ENCODE results near the gene ZBED4. TPM values are rescaled to one million over a fixed set of nuclear protein-coding genes. Genes with fewer than 3 reads are reported as not detected.

ZBED4 gene
- total and polyA plus RNA-seq, 4 donors = 2.1 to 10.3 (median 4.8) TPM

- TF ChIP-seq REST (IDR thresholded peaks at IDR 0.05) (no peak), JUND (IDR thresholded peaks at IDR 0.05) (no peak)
Observed at GRCh38 chr22:49906071-49906798, 52.6 kb downstream of the ZBED4 start (continued).

DNA sequence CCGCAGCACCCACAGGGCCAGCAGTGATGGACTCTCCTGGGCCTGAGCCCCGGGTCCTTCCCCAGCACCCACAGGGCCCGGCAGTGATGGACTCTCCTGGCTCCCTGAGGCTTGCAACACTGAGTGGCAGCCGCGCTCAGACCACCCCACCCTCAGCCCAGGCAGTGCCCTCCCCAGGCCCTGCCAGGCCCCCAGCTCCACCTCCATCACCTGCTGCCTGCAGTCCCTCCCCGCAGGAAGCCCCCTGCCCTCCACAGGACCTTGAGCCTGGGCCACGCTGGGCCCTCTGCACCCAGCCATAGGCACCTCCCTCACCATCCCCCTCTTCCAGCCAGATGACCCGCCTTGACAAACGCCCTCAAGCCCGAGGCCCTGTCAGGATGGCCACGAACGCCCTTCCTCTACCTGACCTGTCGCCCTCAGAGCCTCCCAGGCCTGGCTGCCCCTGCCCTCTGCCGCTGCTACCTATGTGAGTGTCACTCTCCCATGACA lies 53.2 kb downstream of the ZBED4 start:
- WGBS = 95% methylated on average over 14 of the region's 14 CpGs
- no peak overlapping the region for H3K9ac ChIP-seq (ENCODE audit: low read depth in 1 of 2, low read length in 2 of 2)
- H3K27me3 ChIP-seq (ENCODE audit: control insufficient read depth in 4 of 4, insufficient read depth in 4 of 4, low read length in 3 of 4) = no peaks in the 10 kb centered on the region
- peaks cover 12 to 60% (median 21%) of the 10 kb centered on the region in 4 donors for H3K36me3 ChIP-seq (ENCODE audit: control insufficient read depth in 4 of 4, insufficient read depth in 3 of 4, low read depth in 1 of 4, low read length in 3 of 4)
- H3K27ac ChIP-seq (ENCODE audit: low read depth in 1 of 2, low read length in 2 of 2) = no peak overlapping the region
- H3K4me1 ChIP-seq (ENCODE audit: control insufficient read depth in 4 of 4, insufficient read depth in 4 of 4, low read length in 3 of 4) = no peaks in the 10 kb centered on the region
- H3K9me3 ChIP-seq (ENCODE audit: control insufficient read depth in 4 of 4, low read length in 3 of 4) = no peaks in the 10 kb centered on the region
- DNase-seq (ENCODE audit: low spot score) = no peak
- no peak overlapping the region for H3K4me3 ChIP-seq (ENCODE audit: low read depth in 1 of 3, low read length in 3 of 3)
- TF ChIP-seq FOXA1 (IDR thresholded peaks at IDR 0.05) (no peak), SP1 (IDR thresholded peaks at IDR 0.05) (no peak), CTCF (IDR thresholded peaks at IDR 0.05; ENCODE audit: low read depth, low read length, missing input control) (no peak), YY1 (IDR thresholded peaks at IDR 0.05) (no peak), GABPA (IDR thresholded peaks at IDR 0.05 in 1 of 2, conservative IDR thresholded peaks at IDR 0.05 in 1 of 2) (no peak), RAD21 (IDR thresholded peaks at IDR 0.05) (no peak), REST (IDR thresholded peaks at IDR 0.05) (no peak), ZBTB33 (IDR thresholded peaks at IDR 0.05) (no peak), HNF4A (conservative IDR thresholded peaks at IDR 0.05) (no peak), EGR1 (IDR thresholded peaks at IDR 0.05; ENCODE audit: low read depth in 2 of 2) (no peak), NR2F2 (IDR thresholded peaks at IDR 0.05) (no peak), TAF1 (conservative IDR thresholded peaks at IDR 0.05) (no peak), HNF4G (IDR thresholded peaks at IDR 0.05) (no peak), RXRA (IDR thresholded peaks at IDR 0.05) (no peak)
